IMR-90 (cell line): ENCODE results near the gene CNTN3. TPM values are rescaled to one million over a fixed set of nuclear protein-coding genes. Genes with fewer than 3 reads are reported as not detected.

Source experiments
- ATAC-seq: fragments of 200-7000 bp; cut with Tn5 transposase; 2 replicates; pipeline ENCODE4 v1.9.1; 2020; ENCODE audit warnings: low read depth, mild to moderate bottlenecking, moderate library complexity
- BruUV-seq: library from RNA; stranded (reverse); fragments of 400-500 nt; replicated peaks from 2 replicates; lab custom pipeline; 2021; lab: Mats Ljungman, UMichigan
- CTCF ChIA-PET: fragments of 300-600 bp; formaldehyde crosslinking; extraction: SDS; loops from one replicate; lab custom pipeline; 2021; ENCODE audit warnings: antibody characterized with exemption; lab: Yijun Ruan, JAX
- POLR2A ChIA-PET: fragments of 300-600 bp; sonication (Branson Sonifier 250); formaldehyde crosslinking; loops from one replicate; lab custom pipeline; 2022; ENCODE audit warnings: antibody characterized with exemption; ENCODE audit not compliant: unreplicated experiment; lab: Charles Lee
- DNase-seq: peaks from one replicate; pipeline ENCODE4 v3.0.0; 2013
- H2AFZ ChIP-seq: replicated peaks from 2 replicates; pipeline ENCODE3; 2013; ENCODE audit warnings: low read length, mild to moderate bottlenecking; ENCODE audit not compliant: poor library complexity
- H2AK5ac ChIP-seq: 2 replicates; pipeline ENCODE4 v1.6.1; 2013; ENCODE audit warnings: low read depth, low read length, inconsistent platforms
- H2AK9ac ChIP-seq: replicated peaks from 2 replicates; pipeline ENCODE3; 2013; ENCODE audit warnings: mild to moderate bottlenecking, low read depth, low read length, moderate library complexity; ENCODE audit not compliant: poor library complexity
- H2BK120ac ChIP-seq: 2 replicates; pipeline ENCODE4 v1.6.1; 2013; ENCODE audit warnings: low read depth, low read length, inconsistent platforms
- H2BK15ac ChIP-seq: 3 replicates; pipeline ENCODE4 v1.6.1; 2013; ENCODE audit warnings: low read depth, low read length, inconsistent platforms
- H2BK20ac ChIP-seq: 2 replicates; pipeline ENCODE4 v1.6.1; 2013; ENCODE audit warnings: low read depth, mild to moderate bottlenecking, inconsistent platforms, low read length, moderate library complexity
- H2BK5ac ChIP-seq: 2 replicates; pipeline ENCODE4 v1.6.1; 2013; ENCODE audit warnings: mild to moderate bottlenecking, low read depth, low read length, inconsistent platforms; ENCODE audit not compliant: poor library complexity, severe bottlenecking
- H3K14ac ChIP-seq: replicated peaks from 2 replicates; pipeline ENCODE4 v1.6.1; 2013; ENCODE audit warnings: low read depth, low read length, inconsistent platforms
- H3K18ac ChIP-seq: 2 replicates; pipeline ENCODE4 v1.6.1; 2013; ENCODE audit warnings: low read depth, low read length, control low read depth
- H3K23ac ChIP-seq: 2 replicates; pipeline ENCODE4 v1.6.1; 2013; ENCODE audit warnings: low read depth, low read length, inconsistent platforms
- H3K27ac ChIP-seq: 2 replicates; pipeline ENCODE4 v1.5.1; 2013; ENCODE audit warnings: mild to moderate bottlenecking, control low read depth, low read length; ENCODE audit not compliant: insufficient read depth
- H3K27me3 ChIP-seq: 2 replicates; pipeline ENCODE4 v1.6.1; 2013; ENCODE audit warnings: low read length; ENCODE audit not compliant: control insufficient read depth, insufficient read depth
- H3K36me3 ChIP-seq: 2 replicates; pipeline ENCODE4 v1.6.1; 2013; ENCODE audit warnings: low read length, mixed read lengths; ENCODE audit not compliant: control insufficient read depth, insufficient read depth
- H3K4ac ChIP-seq: 2 replicates; pipeline ENCODE4 v1.6.1; 2013; ENCODE audit warnings: low read depth, low read length, inconsistent platforms
- H3K4me1 ChIP-seq: 2 replicates; pipeline ENCODE4 v1.6.1; 2013; ENCODE audit warnings: low read length, mixed read lengths; ENCODE audit not compliant: control insufficient read depth, insufficient read depth
- H3K4me2 ChIP-seq: 2 replicates; pipeline ENCODE4 v1.6.1; 2013; ENCODE audit warnings: low read depth, mild to moderate bottlenecking, control low read depth, low read length, moderate library complexity
- H3K4me3 ChIP-seq: 2 replicates; pipeline ENCODE4 v1.5.1; 2013; ENCODE audit warnings: low read depth, mild to moderate bottlenecking, control low read depth, low read length, moderate library complexity; ENCODE audit not compliant: insufficient read depth
- H3K56ac ChIP-seq: 2 replicates; pipeline ENCODE4 v1.6.1; 2013; ENCODE audit warnings: low read length, inconsistent platforms; ENCODE audit not compliant: insufficient read depth; ENCODE audit errors: extremely low read depth
- H3K79me1 ChIP-seq, 2 experiments: 2 replicates each; pipeline ENCODE4 v1.6.1; 2013; ENCODE audit warnings: low read length in 2 of 2, inconsistent platforms in 1 of 2, low read depth in 1 of 2
- H3K9ac ChIP-seq: 2 replicates; pipeline ENCODE4 v1.6.1; 2013; ENCODE audit warnings: low read depth, low read length, control low read depth
- H3K9me1 ChIP-seq: 2 replicates; pipeline ENCODE4 v1.6.1; 2013; ENCODE audit warnings: low read length, inconsistent platforms; ENCODE audit not compliant: insufficient read depth
- H3K9me3 ChIP-seq: 2 replicates; pipeline ENCODE4 v1.6.1; 2013; ENCODE audit warnings: low read length; ENCODE audit not compliant: control insufficient read depth, insufficient read depth
- H4K20me1 ChIP-seq: 2 replicates; pipeline ENCODE4 v1.6.1; 2013; ENCODE audit warnings: low read length, inconsistent platforms; ENCODE audit not compliant: insufficient read depth
- H4K5ac ChIP-seq: 2 replicates; pipeline ENCODE4 v1.6.1; 2013; ENCODE audit warnings: mild to moderate bottlenecking, low read depth, low read length, control low read depth
- H4K8ac ChIP-seq, 2 experiments: 2 replicates each; pipeline ENCODE4 v1.6.1; 2013; ENCODE audit warnings: low read depth in 2 of 2, low read length in 2 of 2, control low read depth in 1 of 2, inconsistent platforms in 1 of 2
- H4K91ac ChIP-seq: 2 replicates; pipeline ENCODE4 v1.6.1; 2013; ENCODE audit warnings: low read depth, low read length, inconsistent platforms; ENCODE audit not compliant: insufficient read depth
- CEBPB ChIP-seq: IDR thresholded peaks from 2 replicates; pipeline ENCODE4 v1.6.1; 2012; ENCODE audit warnings: low read depth, low read length, improper control_type of control experiment
- NFE2L2 ChIP-seq: fragments of 150-350 bp; IDR thresholded peaks from 2 replicates; pipeline ENCODE4 v1.6.1; 2016; ENCODE audit warnings: low read depth, mild to moderate bottlenecking, low read length
- dilution Hi-C: fragments of 300-500 bp; cut with HindIII; formaldehyde crosslinking; loops from one replicate; pipeline ENCODE4 v1.14.3; 2018; ENCODE audit warnings: low sequenced_read_pairs; ENCODE audit not compliant: unreplicated experiment
- in situ Hi-C: fragments of 300-500 bp; cut with MboI; formaldehyde crosslinking; loops from 3 replicates; pipeline ENCODE4 v1.14.3; 2019; ENCODE audit warnings: low sequenced_read_pairs, inconsistent platforms, mixed read lengths
- intact Hi-C: fragments of 100-400 bp; cut with micrococcal nuclease; formaldehyde crosslinking; loops from 2 replicates; pipeline ENCODE4 v1.10.0; 2022
- polyA plus RNA-seq, 3 experiments: library from polyadenylated mRNA; depleted of rRNA; stranded (reverse); fragments of >200 nt; gene quantifications; 2 replicates each; pipeline ENCODE4 v1.2.3, GENCODE V29; 2012; ENCODE audit warnings: low replicate concordance in 1 of 3
- total RNA-seq: library from RNA; depleted of rRNA; stranded (reverse); fragments of >200 nt; gene quantifications from 2 replicates; pipeline ENCODE4 v1.2.3, GENCODE V29; 2012

CNTN3 gene
- total and polyA plus RNA-seq, 2 of the 4 experiments (the other 2 are of a cell fraction), result 3.5 to 3.6 TPM

- no TSS peak for BruUV-seq
- no peaks in the 10 kb centered on the region for H3K36me3 ChIP-seq
- POLR2A ChIA-PET, result no interaction called here
- dilution Hi-C loops (no loop called here), intact Hi-C loops (no loop called here), in situ Hi-C loops (loop anchor here (25.0 kb wide), 1 partner anchor 774 kb away; no protein-coding TSS in a partner anchor)
- no peak overlapping the region for H2AFZ ChIP-seq
- no peak for ATAC-seq
- CTCF ChIA-PET, result no interaction called here
- no peaks in the 10 kb centered on the region for H3K9me1 ChIP-seq
- no peaks in the 10 kb centered on the region for H3K4me1 ChIP-seq
- H3K79me1 ChIP-seq, result no peaks in the 10 kb centered on the region
- DNase-seq, result no peak
- H3K4me2 ChIP-seq, result no peak overlapping the region
- no peak overlapping the region for H2BK5ac ChIP-seq
- no peak overlapping the region for H2BK15ac ChIP-seq
- no peak overlapping the region for H3K23ac ChIP-seq
- H4K8ac ChIP-seq, result no peak overlapping the region
- H3K27ac ChIP-seq, result no peak overlapping the region
- H2BK20ac ChIP-seq, result no peak overlapping the region
- H4K91ac ChIP-seq, result no peak overlapping the region
- H2AK9ac ChIP-seq, result no peak overlapping the region
- no peak for TF ChIP-seq NFE2L2
- TF ChIP-seq CEBPB, result peak; percentile 42; the same call in 1 of the 2 replicates
- no peak overlapping the region for H2BK120ac ChIP-seq
- no peaks in the 10 kb centered on the region for H4K20me1 ChIP-seq
- H3K18ac ChIP-seq, result no peak overlapping the region
- H3K9ac ChIP-seq, result no peak overlapping the region
- H3K14ac ChIP-seq, result no peak overlapping the region
- H3K56ac ChIP-seq, result no peak overlapping the region
- no peaks in the 10 kb centered on the region for H3K27me3 ChIP-seq
- no peak overlapping the region for H3K4ac ChIP-seq
- no peak overlapping the region for H4K5ac ChIP-seq
- H3K9me3 ChIP-seq, result no peaks in the 10 kb centered on the region
- H2AK5ac ChIP-seq, result no peak overlapping the region
- H3K4me3 ChIP-seq, result no peak overlapping the region
Observed at GRCh38 chr3:74661672-74662071, 47.2 kb upstream of the CNTN3 start.
